ENCODE data around the gene RASEF. TPM values are rescaled to one million over a fixed set of nuclear protein-coding genes. Genes with fewer than 3 reads are reported as not detected.

The RASEF gene
- total RNA-seq, 4 donors from 2014 or later, result 0.12 to 1.6 (median 0.65) TPM

GRCh38 chr9:83035143-83035542 lies 27.8 kb downstream of the RASEF start:
- DNase-seq (ENCODE audit: low spot score), result no peak
- TF ChIP-seq, protein P1, sequence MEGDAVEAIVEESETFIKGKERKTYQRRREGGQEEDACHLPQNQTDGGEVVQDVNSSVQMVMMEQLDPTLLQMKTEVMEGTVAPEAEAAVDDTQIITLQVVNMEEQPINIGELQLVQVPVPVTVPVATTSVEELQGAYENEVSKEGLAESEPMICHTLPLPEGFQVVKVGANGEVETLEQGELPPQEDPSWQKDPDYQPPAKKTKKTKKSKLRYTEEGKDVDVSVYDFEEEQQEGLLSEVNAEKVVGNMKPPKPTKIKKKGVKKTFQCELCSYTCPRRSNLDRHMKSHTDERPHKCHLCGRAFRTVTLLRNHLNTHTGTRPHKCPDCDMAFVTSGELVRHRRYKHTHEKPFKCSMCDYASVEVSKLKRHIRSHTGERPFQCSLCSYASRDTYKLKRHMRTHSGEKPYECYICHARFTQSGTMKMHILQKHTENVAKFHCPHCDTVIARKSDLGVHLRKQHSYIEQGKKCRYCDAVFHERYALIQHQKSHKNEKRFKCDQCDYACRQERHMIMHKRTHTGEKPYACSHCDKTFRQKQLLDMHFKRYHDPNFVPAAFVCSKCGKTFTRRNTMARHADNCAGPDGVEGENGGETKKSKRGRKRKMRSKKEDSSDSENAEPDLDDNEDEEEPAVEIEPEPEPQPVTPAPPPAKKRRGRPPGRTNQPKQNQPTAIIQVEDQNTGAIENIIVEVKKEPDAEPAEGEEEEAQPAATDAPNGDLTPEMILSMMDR (IDR thresholded peaks at IDR 0.05), result no peak
- ATAC-seq (ENCODE audit: low FRiP score), result no peak

DNA sequence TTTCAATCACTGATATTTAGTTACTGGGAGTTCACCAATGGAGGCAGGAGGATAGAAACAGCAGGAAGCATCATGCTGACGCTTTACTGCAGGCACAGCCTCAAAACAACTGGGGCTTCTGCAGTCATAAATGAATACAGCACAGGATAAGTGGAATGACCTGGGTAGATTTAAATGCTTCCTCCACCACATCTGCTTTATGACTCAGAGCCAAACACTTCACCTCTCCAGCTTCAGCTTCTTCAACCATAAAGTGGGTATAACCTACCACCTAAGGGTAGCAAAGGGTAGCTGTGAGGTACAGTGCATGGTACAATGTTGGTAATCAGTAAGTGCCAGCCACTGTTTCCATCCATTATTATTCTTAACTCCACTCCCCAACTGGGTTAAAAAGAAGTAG lies 28.4 kb downstream of the RASEF start:
- TF ChIP-seq, protein P1 (IDR thresholded peaks at IDR 0.05), result no peak
- ATAC-seq (ENCODE audit: low FRiP score), result no peak

DNA sequence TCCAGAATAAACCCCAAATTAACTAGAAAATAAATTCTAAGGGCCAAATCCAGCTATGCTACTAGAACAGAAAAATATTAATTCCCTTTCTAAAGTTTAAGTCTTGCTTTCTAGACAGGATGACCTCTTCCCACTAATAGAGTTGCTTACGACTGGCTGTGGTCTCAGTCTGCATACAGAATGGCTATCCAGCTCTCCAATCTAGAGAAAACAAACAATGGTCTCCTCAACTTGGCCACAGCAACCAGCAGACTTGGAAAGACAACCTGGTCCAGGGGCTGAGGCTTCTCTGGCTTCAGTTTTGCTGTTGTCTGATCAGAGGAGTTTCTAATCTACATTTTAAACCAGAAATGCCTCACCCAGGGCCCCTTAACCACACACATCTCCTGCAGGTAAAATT lies 28.9 kb downstream of the RASEF start:
- TF ChIP-seq, protein P1 (IDR thresholded peaks at IDR 0.05), result no peak
- DNase-seq (ENCODE audit: low spot score) (no peak), ATAC-seq (ENCODE audit: low FRiP score) (no peak)

More for the DNA sequence above, 28.4 kb downstream of the RASEF start:
- no peak for DNase-seq (ENCODE audit: low spot score)

GRCh38 chr9:83032065-83032625 lies 30.8 kb downstream of the RASEF start:
- no peak for ATAC-seq (ENCODE audit: low FRiP score)
- DNase-seq (ENCODE audit: low spot score), result no peak
- TF ChIP-seq, protein P1 (IDR thresholded peaks at IDR 0.05), result no peak

GRCh38 chr9:83030391-83031107 lies 32.4 kb downstream of the RASEF start:
- DNase-seq (ENCODE audit: low spot score) (no peak), ATAC-seq (ENCODE audit: low FRiP score) (no peak)
- TF ChIP-seq, protein P1 (IDR thresholded peaks at IDR 0.05), result no peak

GRCh38 chr9:83029531-83030137 lies 33.3 kb downstream of the RASEF start:
- DNase-seq (ENCODE audit: low spot score), result no peak
- ATAC-seq (ENCODE audit: low FRiP score), result no peak
- TF ChIP-seq, protein P1 (IDR thresholded peaks at IDR 0.05), result no peak

All from omental fat pad (tissue), 4 donors.